HepG2 (cell line): Measurements from ENCODE around the gene FAM25A. TPM values are rescaled to one million over a fixed set of nuclear protein-coding genes. Genes with fewer than 3 reads are reported as not detected.

ENCODE experiments used
- AGO2 ChIP-seq: fragments of 200-400 bp; formaldehyde crosslinking; optimal IDR thresholded peaks from 2 replicates; pipeline ENCODE3; 2017; ENCODE audit warnings: mild to moderate bottlenecking, low read depth, low read length, moderate library complexity
- ARID2 ChIP-seq: sonication (generic); formaldehyde crosslinking; IDR thresholded peaks from 2 replicates; pipeline ENCODE4 v1.8.1; 2022; ENCODE audit warnings: mild to moderate bottlenecking, missing genetic modification reagents, borderline replicate concordance
- ARNTL ChIP-seq: sonication (generic); formaldehyde crosslinking; IDR thresholded peaks from 2 replicates; pipeline ENCODE4 v1.4.0; 2020; ENCODE audit warnings: mild to moderate bottlenecking, missing genetic modification reagents
- CBFB ChIP-seq: sonication (generic); formaldehyde crosslinking; IDR thresholded peaks from 2 replicates; pipeline ENCODE4 v1.4.0; 2020; ENCODE audit warnings: missing genetic modification reagents
- ISX ChIP-seq: sonication (generic); formaldehyde crosslinking; conservative IDR thresholded peaks from 2 replicates; pipeline ENCODE4 v1.5.0; 2020; ENCODE audit warnings: missing genetic modification reagents
- KDM6A ChIP-seq: IDR thresholded peaks from 2 replicates; pipeline ENCODE4 v1.6.1; 2016; ENCODE audit warnings: low read depth
- KLF11 ChIP-seq: IDR thresholded peaks from 2 replicates; pipeline ENCODE4 v1.6.1; 2016; ENCODE audit warnings: missing compliant biosample characterization
- LCORL ChIP-seq, 2 experiments: fragments of 450-650 bp in 1 of 2; sonication (generic) in 1 of 2; formaldehyde crosslinking in 1 of 2; IDR thresholded peaks; 2 replicates each; pipeline versions ENCODE4 v1.5.0 to v1.6.1; 2017 to 2020; ENCODE audit warnings: antibody characterized with exemption in 1 of 2, missing genetic modification reagents in 1 of 2
- MTF1 ChIP-seq: sonication (generic); formaldehyde crosslinking; IDR thresholded peaks from 2 replicates; pipeline ENCODE4 v1.5.0; 2020; ENCODE audit warnings: missing genetic modification reagents
- PHF5A ChIP-seq: IDR thresholded peaks from one replicate; pipeline ENCODE4 v1.6.1; 2018; ENCODE audit warnings: low read depth, missing genetic modification reagents; ENCODE audit not compliant: unreplicated experiment
- POLR2AphosphoS5 ChIP-seq: IDR thresholded peaks from 2 replicates; pipeline ENCODE4 v1.6.1; 2012; ENCODE audit warnings: low read depth, low read length
- RARA ChIP-seq: IDR thresholded peaks from 2 replicates; pipeline ENCODE4 v1.6.1; 2016; ENCODE audit warnings: missing genetic modification reagents, missing compliant biosample characterization
- RXRA ChIP-seq: sonication (generic); formaldehyde crosslinking; IDR thresholded peaks from 2 replicates; pipeline ENCODE4 v1.5.1; 2020; ENCODE audit warnings: missing genetic modification reagents
- SNAI1 ChIP-seq: sonication (generic); formaldehyde crosslinking; IDR thresholded peaks from 2 replicates; pipeline ENCODE4 v1.5.0; 2020; ENCODE audit warnings: mild to moderate bottlenecking, missing genetic modification reagents, borderline replicate concordance
- SNRNP70 ChIP-seq: fragments of 200-400 bp; formaldehyde crosslinking; IDR thresholded peaks from 2 replicates; pipeline ENCODE4 v1.6.1; 2017; ENCODE audit warnings: mild to moderate bottlenecking, low read depth, low read length, moderate library complexity
- TARDBP ChIP-seq: sonication (generic); formaldehyde crosslinking; IDR thresholded peaks from 2 replicates; pipeline ENCODE4 v1.8.0; 2022; ENCODE audit warnings: mild to moderate bottlenecking, missing genetic modification reagents
- TCF7 ChIP-seq: sonication (generic); IDR thresholded peaks from 2 replicates; pipeline ENCODE4 v1.6.1; 2016; ENCODE audit warnings: antibody characterized with exemption, low read depth
- ZNF12 ChIP-seq: sonication (generic); formaldehyde crosslinking; IDR thresholded peaks from 2 replicates; pipeline ENCODE4 v1.5.0; 2020; ENCODE audit warnings: missing genetic modification reagents
- ZNF143 ChIP-seq: sonication (generic); formaldehyde crosslinking; IDR thresholded peaks from 2 replicates; pipeline ENCODE4 v1.4.0; 2020; ENCODE audit warnings: missing genetic modification reagents
- ZNF296 ChIP-seq: sonication (generic); formaldehyde crosslinking; conservative IDR thresholded peaks from 2 replicates; pipeline ENCODE4 v1.5.0; 2020; ENCODE audit warnings: mild to moderate bottlenecking, missing genetic modification reagents
- ZNF432 ChIP-seq: sonication (generic); formaldehyde crosslinking; IDR thresholded peaks from 2 replicates; pipeline ENCODE4 v1.5.0; 2020; ENCODE audit warnings: missing genetic modification reagents, mild to moderate bottlenecking, borderline replicate concordance
- ZNF496 ChIP-seq: sonication (generic); formaldehyde crosslinking; IDR thresholded peaks from 2 replicates; pipeline ENCODE4 v1.8.1; 2023; ENCODE audit warnings: mild to moderate bottlenecking, moderate library complexity, missing genetic modification reagents; ENCODE audit not compliant: insufficient replicate concordance
- ZNF564 ChIP-seq: sonication (generic); formaldehyde crosslinking; IDR thresholded peaks from 2 replicates; pipeline ENCODE4 v1.8.1; 2023; ENCODE audit warnings: mild to moderate bottlenecking, missing genetic modification reagents
- ZNF569 ChIP-seq: sonication (generic); formaldehyde crosslinking; IDR thresholded peaks from 2 replicates; pipeline ENCODE4 v1.5.0; 2020; ENCODE audit warnings: mild to moderate bottlenecking, missing genetic modification reagents, moderate library complexity, borderline replicate concordance
- ZNF737 ChIP-seq: sonication (generic); formaldehyde crosslinking; IDR thresholded peaks from 2 replicates; pipeline ENCODE4 v1.5.0; 2020; ENCODE audit warnings: missing genetic modification reagents, mild to moderate bottlenecking, borderline replicate concordance
- ZNF780A ChIP-seq: sonication (generic); formaldehyde crosslinking; IDR thresholded peaks from 2 replicates; pipeline ENCODE4 v1.8.0; 2022; ENCODE audit warnings: mild to moderate bottlenecking, missing genetic modification reagents, moderate library complexity
- ZNF850 ChIP-seq: sonication (generic); formaldehyde crosslinking; conservative IDR thresholded peaks from 2 replicates; pipeline ENCODE4 v1.9.0; 2021; ENCODE audit warnings: mild to moderate bottlenecking, missing genetic modification reagents
- polyA plus RNA-seq, 8 experiments: library from polyadenylated mRNA; depleted of rRNA in 3 of 8; stranded (reverse) in 7 of 8; unstranded in 1 of 8; fragments of >200 nt; fragmentation: Illumina TruSeq in 4 of 8; extraction: Trizol in 4 of 8; gene quantifications; 2 replicates each; pipeline versions ENCODE4 v1.2.1 to v1.2.3, GENCODE V29; 2011 to 2016; ENCODE audit warnings: low read depth in 4 of 8, missing spikeins in 1 of 8, mixed read lengths in 1 of 8; ENCODE audit not compliant: insufficient read depth in 1 of 8
- total RNA-seq, 5 experiments: library from RNA; depleted of rRNA; stranded (reverse); fragments of >200 nt; fragmentation: Illumina TruSeq; extraction: Trizol; gene quantifications; 2 replicates each; pipeline ENCODE4 v1.2.3, GENCODE V29; 2016; ENCODE audit warnings: low read depth in 1 of 5
- TF ChIP-seq, protein P1 (sequence below): sonication (generic); formaldehyde crosslinking; IDR thresholded peaks from 2 replicates; pipeline ENCODE4 v1.5.0; 2020; ENCODE audit warnings: mild to moderate bottlenecking, missing genetic modification reagents
- TF ChIP-seq, protein P2 (sequence below): sonication (generic); formaldehyde crosslinking; IDR thresholded peaks from 2 replicates; pipeline ENCODE4 v1.4.0; 2020; ENCODE audit warnings: mild to moderate bottlenecking, missing genetic modification reagents
- TF ChIP-seq, protein P3 (sequence below): sonication (generic); formaldehyde crosslinking; IDR thresholded peaks from 2 replicates; pipeline ENCODE4 v1.8.1; 2023; ENCODE audit warnings: mild to moderate bottlenecking, moderate library complexity, missing genetic modification reagents

The FAM25A gene
- total and polyA plus RNA-seq, 2 of the 13 experiments (the other 11 are each of a cell fraction or from before 2014, with no cell fraction given), result not detected

DNA sequence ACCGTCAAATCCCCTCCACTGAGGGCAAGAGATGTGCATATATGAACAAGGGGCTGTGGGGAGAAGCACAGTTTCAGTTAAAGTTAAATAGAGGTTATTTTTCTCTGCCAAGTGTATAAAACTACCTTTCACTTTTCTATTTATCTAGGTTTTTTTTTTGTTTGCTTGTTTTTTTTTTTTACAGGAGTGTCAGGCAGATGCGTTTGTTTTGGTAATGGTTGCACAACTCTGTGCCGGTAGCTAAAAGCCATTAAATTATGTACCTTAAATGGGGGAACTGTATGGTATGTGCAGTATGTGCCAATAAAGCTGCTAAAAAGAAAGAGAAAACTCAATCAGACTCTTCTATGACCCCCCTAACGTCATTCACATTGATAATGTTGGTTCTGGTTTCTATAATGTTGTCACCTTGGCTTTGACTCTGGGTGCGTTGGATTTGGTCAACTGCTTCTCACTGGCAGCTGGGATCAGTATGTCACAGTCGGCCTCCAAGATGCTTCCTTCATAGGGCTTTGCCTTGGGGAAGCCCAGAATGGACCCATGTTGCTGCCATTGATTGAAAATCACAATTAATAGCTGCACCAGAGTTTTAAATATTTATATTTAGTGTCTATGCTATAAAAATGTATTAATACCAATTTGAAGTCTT, 40.3 kb downstream of the FAM25A start (continued):
- TF ChIP-seq ZNF296 (CRISPR knock-in tag), result no peak
- no peak for TF ChIP-seq PHF5A
- TF ChIP-seq ZNF569, result no peak
- no peak for TF ChIP-seq RARA (CRISPR knock-in tag)
- no peak for TF ChIP-seq ARID2 (CRISPR knock-in tag)
- no peak for TF ChIP-seq MTF1 (CRISPR knock-in tag)
- peak; percentile 8 for TF ChIP-seq AGO2
- no peak for TF ChIP-seq ZNF780A (CRISPR knock-in tag)
- TF ChIP-seq, protein P1, sequence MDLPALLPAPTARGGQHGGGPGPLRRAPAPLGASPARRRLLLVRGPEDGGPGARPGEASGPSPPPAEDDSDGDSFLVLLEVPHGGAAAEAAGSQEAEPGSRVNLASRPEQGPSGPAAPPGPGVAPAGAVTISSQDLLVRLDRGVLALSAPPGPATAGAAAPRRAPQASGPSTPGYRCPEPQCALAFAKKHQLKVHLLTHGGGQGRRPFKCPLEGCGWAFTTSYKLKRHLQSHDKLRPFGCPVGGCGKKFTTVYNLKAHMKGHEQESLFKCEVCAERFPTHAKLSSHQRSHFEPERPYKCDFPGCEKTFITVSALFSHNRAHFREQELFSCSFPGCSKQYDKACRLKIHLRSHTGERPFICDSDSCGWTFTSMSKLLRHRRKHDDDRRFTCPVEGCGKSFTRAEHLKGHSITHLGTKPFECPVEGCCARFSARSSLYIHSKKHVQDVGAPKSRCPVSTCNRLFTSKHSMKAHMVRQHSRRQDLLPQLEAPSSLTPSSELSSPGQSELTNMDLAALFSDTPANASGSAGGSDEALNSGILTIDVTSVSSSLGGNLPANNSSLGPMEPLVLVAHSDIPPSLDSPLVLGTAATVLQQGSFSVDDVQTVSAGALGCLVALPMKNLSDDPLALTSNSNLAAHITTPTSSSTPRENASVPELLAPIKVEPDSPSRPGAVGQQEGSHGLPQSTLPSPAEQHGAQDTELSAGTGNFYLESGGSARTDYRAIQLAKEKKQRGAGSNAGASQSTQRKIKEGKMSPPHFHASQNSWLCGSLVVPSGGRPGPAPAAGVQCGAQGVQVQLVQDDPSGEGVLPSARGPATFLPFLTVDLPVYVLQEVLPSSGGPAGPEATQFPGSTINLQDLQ (CRISPR knock-in tag), result no peak
- TF ChIP-seq ZNF496 (CRISPR knock-in tag), result no peak
- TF ChIP-seq POLR2AphosphoS5, result 0 out of 2 replicates have a peak, but pooled peaks have one; percentile 14
- no peak for TF ChIP-seq ISX (CRISPR knock-in tag)
- TF ChIP-seq RXRA (CRISPR knock-in tag), result no peak
- TF ChIP-seq ZNF564, result no peak
- TF ChIP-seq CBFB, result no peak
- no peak for TF ChIP-seq KLF11 (CRISPR knock-in tag)
- no peak for TF ChIP-seq SNRNP70
- no peak; the same call in 1 of the 2 replicates for TF ChIP-seq TCF7
- no peak for TF ChIP-seq ZNF850 (CRISPR knock-in tag)
- TF ChIP-seq TARDBP (CRISPR knock-in tag), result no peak
- no peak for TF ChIP-seq LCORL (IDR thresholded peaks at IDR 0.05)
- no peak for TF ChIP-seq LCORL (CRISPR knock-in tag; IDR thresholded peaks at IDR 0.05)
- no peak for TF ChIP-seq ZNF143 (CRISPR knock-in tag)
- TF ChIP-seq ZNF12 (CRISPR knock-in tag), result peak; percentile 98
- no peak for TF ChIP-seq ZNF432 (CRISPR knock-in tag)
- TF ChIP-seq, protein P2, sequence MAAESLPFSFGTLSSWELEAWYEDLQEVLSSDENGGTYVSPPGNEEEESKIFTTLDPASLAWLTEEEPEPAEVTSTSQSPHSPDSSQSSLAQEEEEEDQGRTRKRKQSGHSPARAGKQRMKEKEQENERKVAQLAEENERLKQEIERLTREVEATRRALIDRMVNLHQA, result no peak
- no peak for TF ChIP-seq ARNTL (CRISPR knock-in tag)
- TF ChIP-seq ZNF737, result no peak
- no peak for TF ChIP-seq KDM6A (CRISPR knock-in tag)
- TF ChIP-seq, protein P3, sequence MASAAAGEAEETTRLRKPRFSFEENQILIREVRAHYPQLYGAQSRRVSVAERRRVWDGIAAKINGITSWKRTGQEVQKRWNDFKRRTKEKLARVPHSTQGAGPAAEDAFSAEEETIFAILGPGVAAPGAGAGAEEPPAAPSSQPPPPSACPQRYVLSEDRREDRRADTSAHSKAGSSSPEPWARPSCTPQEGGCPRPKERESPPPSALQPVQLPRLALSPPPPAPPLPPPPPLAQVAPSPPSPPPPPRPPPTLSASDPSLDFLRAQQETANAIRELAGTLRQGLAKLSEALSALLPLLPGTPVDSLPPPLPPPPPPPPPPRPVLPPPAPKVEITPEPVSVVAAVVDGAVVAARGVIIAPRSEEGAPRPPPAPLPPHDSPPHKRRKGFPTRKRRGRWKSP (CRISPR knock-in tag), result no peak
- no peak for TF ChIP-seq SNAI1 (CRISPR knock-in tag)
